BLaER1 treated with 17β-estradiol and CSF1 and Interleukin-3, amounts not matched to agents 10 nM and 100 nM (cell line): ENCODE measurements around the gene CYTH3.

Experiments
- H3K27ac ChIP-seq, 11 experiments: shearing (Covaris generic); formaldehyde crosslinking; 2 replicates each; pipeline ENCODE4 v1.8.1; 2022
- H3K27me3 ChIP-seq, 11 experiments: shearing (Covaris generic); formaldehyde crosslinking; 2 replicates each; pipeline ENCODE4 v1.8.1; 2022
- H3K36me3 ChIP-seq, 11 experiments: shearing (Covaris generic); formaldehyde crosslinking; 2 replicates each; pipeline ENCODE4 v1.8.1; 2022
- H3K4me1 ChIP-seq, 10 experiments: shearing (Covaris generic); formaldehyde crosslinking; 2 replicates each; pipeline ENCODE4 v1.8.1; 2022
- H3K4me2 ChIP-seq, 11 experiments: shearing (Covaris generic); formaldehyde crosslinking; 2 replicates each; pipeline ENCODE4 v1.8.1; 2022
- H3K4me3 ChIP-seq, 10 experiments: shearing (Covaris generic); formaldehyde crosslinking; 2 replicates each; pipeline ENCODE4 v1.8.1; 2022
- H3K9ac ChIP-seq, 11 experiments: shearing (Covaris generic); formaldehyde crosslinking; 2 replicates each; pipeline ENCODE4 v1.8.1; 2022
- H3K9me3 ChIP-seq, 11 experiments: shearing (Covaris generic); formaldehyde crosslinking; replicated peaks in 1 of 11; 2 replicates each; pipeline ENCODE4 v1.8.1; 2022
- H4K20me1 ChIP-seq, 11 experiments: shearing (Covaris generic); formaldehyde crosslinking; 2 replicates each; pipeline ENCODE4 v1.8.1; 2022
- Cebpa-rat ChIP-seq, 11 experiments: shearing (Covaris generic); IDR thresholded peaks; 2 replicates each; pipeline ENCODE4 v1.8.1; 2022

The CYTH3 gene

DNA sequence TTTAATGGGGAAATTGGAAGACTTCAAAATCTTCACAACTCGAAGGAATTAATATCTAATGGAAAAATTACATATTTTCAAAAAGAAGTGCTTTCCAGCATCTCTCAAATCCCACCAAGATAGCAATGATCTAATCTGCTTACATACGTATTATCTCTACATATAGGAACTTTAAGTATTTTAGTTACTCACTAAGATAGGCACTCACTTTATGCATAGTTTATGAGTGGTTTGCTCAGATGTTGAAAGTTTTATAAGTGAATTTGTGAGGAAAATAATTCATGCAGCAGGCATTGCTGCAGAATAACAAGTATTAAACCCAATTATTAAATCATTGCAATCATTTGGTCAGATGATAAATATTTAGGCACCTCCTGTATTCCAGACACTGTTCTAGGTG is 2.3 kb upstream of the CYTH3 start:
- peaks cover 0 to 4% (median 0%) of the 10 kb centered on the region in 11 experiments; a peak in 2 of 22 replicates for H3K27me3 ChIP-seq

DNA sequence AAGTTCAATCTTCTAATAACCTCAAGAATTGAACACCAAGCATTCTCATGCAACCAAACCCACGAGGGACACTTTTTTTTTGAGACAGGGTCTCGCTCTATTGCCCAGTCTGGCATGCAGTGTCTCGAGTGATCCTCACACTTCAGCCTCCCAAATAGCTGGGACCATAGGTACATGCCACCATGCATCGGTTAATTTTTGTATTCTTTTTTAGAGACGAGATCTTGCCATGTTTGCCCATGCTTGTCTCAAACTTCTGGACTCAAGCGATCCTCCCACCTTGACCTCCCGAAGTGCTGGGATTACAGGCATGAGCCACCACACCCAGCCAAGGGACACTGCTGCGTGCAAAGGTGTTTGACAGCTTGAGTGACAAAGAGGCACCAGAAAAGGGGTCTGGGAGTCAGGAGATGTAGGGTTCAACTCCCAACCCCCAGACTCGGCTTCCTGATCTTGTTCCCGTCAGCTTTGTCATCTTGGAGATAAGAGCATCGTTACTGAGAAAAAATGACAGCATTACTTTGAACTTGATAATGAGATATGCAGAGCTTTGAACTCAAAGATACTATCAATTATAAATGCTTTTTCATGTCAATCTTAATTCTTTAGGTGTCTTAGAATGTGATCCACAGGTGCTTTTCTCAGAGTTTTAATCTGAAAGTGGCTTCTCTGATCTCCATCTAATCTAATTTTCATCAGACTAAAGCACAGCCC is 1.6 kb upstream of the CYTH3 start:
- Histone ChIP-seq H3K4me2 (no peak overlapping the region), H3K36me3 (no peaks in the 10 kb centered on the region), H3K27ac (no peak overlapping the region)

More for the DNA sequence above, 2.3 kb upstream of the CYTH3 start:
- no peak for TF ChIP-seq Cebpa-rat (IDR thresholded peaks at IDR 0.05)
- Histone ChIP-seq H3K27ac (no peak overlapping the region), H3K4me2 (no peak overlapping the region), H4K20me1 (peaks cover 0 to 22% (median 14%) of the 10 kb centered on the region in 11 experiments; a peak in 14 of 22 replicates), H3K4me1 (peaks cover 5 to 54% (median 31%) of the 10 kb centered on the region in 10 experiments), H3K36me3 (no peaks in the 10 kb centered on the region), H3K9me3 (no peaks in the 10 kb centered on the region), H3K9ac (no peak overlapping the region), H3K4me3 (no peak overlapping the region)

DNA sequence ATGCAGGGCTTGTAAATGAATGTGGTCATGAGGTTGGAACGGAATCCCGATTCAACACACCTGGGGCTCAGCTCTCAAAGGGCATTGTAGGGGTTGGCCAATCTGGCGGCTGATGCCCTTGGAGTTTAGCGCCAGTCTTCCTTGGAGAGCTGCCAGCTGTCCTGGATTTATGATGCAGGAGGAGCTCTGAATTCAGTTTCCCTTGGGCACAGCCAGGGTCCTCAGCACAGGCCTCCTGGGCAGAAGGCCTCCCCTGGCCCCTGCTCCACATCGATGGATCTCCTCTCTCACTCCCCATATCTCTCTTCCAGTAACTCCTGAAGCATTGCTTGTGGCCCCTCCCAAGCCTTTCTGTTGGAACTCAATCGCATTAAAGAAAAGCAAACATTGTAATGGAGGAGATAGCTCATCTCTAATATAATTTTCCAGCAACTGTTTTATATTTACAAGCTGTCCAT is 985 bp upstream of the CYTH3 start:
- peaks cover 17 to 58% (median 42%) of the 10 kb centered on the region in 10 experiments for H3K4me1 ChIP-seq

More for the DNA sequence above, 1.6 kb upstream of the CYTH3 start:
- H3K4me3 ChIP-seq = no peak overlapping the region
- peaks cover 1 to 29% (median 20%) of the 10 kb centered on the region in 11 experiments; a peak in 15 of 22 replicates for H4K20me1 ChIP-seq
- H3K9ac ChIP-seq = no peak overlapping the region
- peaks cover 11 to 56% (median 36%) of the 10 kb centered on the region in 10 experiments for H3K4me1 ChIP-seq
- TF ChIP-seq Cebpa-rat (IDR thresholded peaks at IDR 0.05) = no peak
- H3K9me3 ChIP-seq = no peaks in the 10 kb centered on the region
- H3K27me3 ChIP-seq = peaks cover 0 to 4% (median 0%) of the 10 kb centered on the region in 11 experiments; a peak in 2 of 22 replicates

DNA sequence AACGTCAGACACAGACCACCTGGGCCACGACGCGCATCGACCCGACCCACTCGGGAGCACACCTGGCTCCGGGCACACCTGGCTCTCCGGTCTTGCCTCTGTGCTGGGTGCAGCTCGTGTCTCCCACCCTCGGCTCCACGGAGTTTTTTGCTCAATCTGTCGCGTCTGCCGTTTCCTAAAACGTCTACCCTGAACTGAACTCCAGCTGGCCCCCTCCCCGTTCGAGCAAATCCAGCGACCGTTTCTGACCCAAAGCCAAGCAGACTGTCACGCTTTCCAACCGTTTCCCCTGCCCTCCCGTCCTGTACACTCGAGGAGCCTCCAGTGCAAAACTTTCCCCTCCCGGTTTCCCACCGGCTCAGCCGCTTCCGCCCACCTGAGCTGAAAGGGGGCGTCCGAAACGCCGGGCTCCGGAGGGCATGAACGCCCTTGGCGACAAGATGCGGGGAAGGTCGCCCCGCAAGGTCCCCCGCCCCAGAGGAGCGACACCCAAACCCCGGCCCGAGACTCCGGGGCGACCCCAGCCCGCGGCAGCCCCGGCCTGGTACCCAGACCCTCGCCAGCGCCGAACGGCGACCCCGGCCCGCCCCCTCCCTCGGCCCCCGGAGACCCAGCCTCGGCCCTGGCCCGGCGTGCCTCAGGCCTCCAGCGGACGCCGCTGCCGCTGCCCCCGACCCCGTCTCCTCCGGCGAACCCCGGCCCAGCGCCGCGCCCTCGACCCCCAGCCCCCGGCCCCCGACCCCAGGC is 557 bp downstream of the CYTH3 start:
- H3K4me1 ChIP-seq = peaks cover 19 to 48% (median 38%) of the 10 kb centered on the region in 10 experiments
- peak overlapping the region; percentile 77 to 91 (median 86) for H3K9ac ChIP-seq
- peak overlapping the region; percentile 46 to 79 (median 71); a peak in 21 of 22 replicates for H3K27ac ChIP-seq
- no peaks in the 10 kb centered on the region for H3K36me3 ChIP-seq
- peaks cover 4 to 51% (median 27%) of the 10 kb centered on the region in 11 experiments; a peak in 16 of 22 replicates for H4K20me1 ChIP-seq
- peaks cover 0 to 4% (median 0%) of the 10 kb centered on the region in 11 experiments; a peak in 2 of 22 replicates for H3K27me3 ChIP-seq
- peak overlapping the region; percentile 95 to 100 (median 99) for H3K4me2 ChIP-seq
- H3K4me3 ChIP-seq = peak overlapping the region; percentile 78 to 93 (median 86)
- TF ChIP-seq Cebpa-rat (IDR thresholded peaks at IDR 0.05) = no peak
- no peaks in the 10 kb centered on the region for H3K9me3 ChIP-seq

More for the DNA sequence above, 985 bp upstream of the CYTH3 start:
- no peaks in the 10 kb centered on the region for H3K9me3 ChIP-seq
- peaks cover 4 to 36% (median 23%) of the 10 kb centered on the region in 11 experiments; a peak in 15 of 22 replicates for H4K20me1 ChIP-seq
- H3K36me3 ChIP-seq = no peaks in the 10 kb centered on the region
- H3K4me3 ChIP-seq = no peak overlapping the region
- H3K4me2 ChIP-seq = peak overlapping the region; percentile 66 to 95 (median 86); a peak in 15 of 22 replicates
- no peak for TF ChIP-seq Cebpa-rat (IDR thresholded peaks at IDR 0.05)
- H3K9ac ChIP-seq = no peak overlapping the region
- H3K27me3 ChIP-seq = peaks cover 0 to 4% (median 0%) of the 10 kb centered on the region in 11 experiments; a peak in 2 of 22 replicates
- no peak overlapping the region for H3K27ac ChIP-seq

DNA sequence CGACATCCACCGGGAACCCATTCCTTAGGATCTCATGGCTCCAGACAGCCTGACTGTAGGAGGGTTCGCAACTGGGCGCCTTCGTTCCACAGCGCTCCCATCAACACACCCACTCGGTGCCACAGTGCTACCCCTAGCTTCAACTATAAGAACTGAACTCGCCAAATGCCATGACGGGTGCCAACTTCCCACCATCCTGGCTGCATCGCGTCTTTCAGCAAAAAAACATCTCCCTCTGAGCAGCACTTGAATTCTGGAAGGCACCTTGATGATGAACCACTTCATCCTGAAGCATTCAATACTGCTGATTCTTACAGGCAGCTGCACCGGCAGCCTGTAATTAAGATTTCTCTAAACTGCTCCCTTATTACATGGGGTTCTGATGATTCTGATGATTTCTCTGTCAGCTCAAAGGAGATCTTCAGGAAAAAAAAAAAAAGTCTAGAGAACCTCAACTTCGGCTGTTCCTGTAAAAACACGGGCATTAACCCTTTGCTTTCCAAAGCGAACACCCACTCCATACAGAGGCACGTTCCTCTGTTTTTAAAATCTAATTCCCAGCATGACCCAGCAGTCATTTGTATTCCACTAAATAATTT is 1.3 kb downstream of the CYTH3 start:
- H3K4me2 ChIP-seq = peak overlapping the region; percentile 95 to 100 (median 99)
- H3K9me3 ChIP-seq = no peaks in the 10 kb centered on the region
- no peaks in the 10 kb centered on the region for H3K36me3 ChIP-seq
- H3K27ac ChIP-seq = peak overlapping the region in 10 of 11 experiments; percentile 61 to 79 (median 72); a peak in 14 of 22 replicates
- H4K20me1 ChIP-seq = peaks cover 4 to 58% (median 27%) of the 10 kb centered on the region in 11 experiments; a peak in 16 of 22 replicates
- peaks cover 25 to 46% (median 39%) of the 10 kb centered on the region in 10 experiments for H3K4me1 ChIP-seq
- no peak for TF ChIP-seq Cebpa-rat (IDR thresholded peaks at IDR 0.05)
- peaks cover 0 to 4% (median 0%) of the 10 kb centered on the region in 11 experiments; a peak in 2 of 22 replicates for H3K27me3 ChIP-seq
- peak overlapping the region; percentile 77 to 91 (median 86) for H3K9ac ChIP-seq
- peak overlapping the region; percentile 78 to 93 (median 86) for H3K4me3 ChIP-seq

DNA sequence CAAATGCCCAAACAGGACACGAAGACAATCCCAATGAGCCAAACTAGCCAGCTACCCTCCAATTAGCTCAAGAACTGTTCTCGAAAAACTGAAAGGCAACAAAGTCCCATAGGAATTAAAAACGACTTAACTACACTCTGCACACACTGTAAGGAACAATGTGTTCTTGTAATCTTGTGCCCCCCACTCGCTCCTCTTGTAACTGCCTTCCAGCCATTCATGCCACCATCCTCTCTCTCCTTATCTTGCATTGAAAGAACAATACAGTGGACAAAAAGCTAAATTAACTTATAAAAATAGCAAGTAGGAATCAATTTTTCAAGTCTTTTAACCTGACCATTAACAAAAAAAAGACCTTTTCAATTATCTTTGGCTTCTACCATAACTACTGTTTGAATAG is 2.9 kb downstream of the CYTH3 start:
- no peak overlapping the region for H3K9ac ChIP-seq
- no peak for TF ChIP-seq Cebpa-rat (IDR thresholded peaks at IDR 0.05)
- H3K27ac ChIP-seq = no peak overlapping the region
- H3K36me3 ChIP-seq = no peaks in the 10 kb centered on the region
- H3K27me3 ChIP-seq = peaks cover 0 to 4% (median 0%) of the 10 kb centered on the region in 11 experiments; a peak in 2 of 22 replicates
- peaks cover 25 to 50% (median 39%) of the 10 kb centered on the region in 10 experiments for H3K4me1 ChIP-seq
- H3K9me3 ChIP-seq = no peaks in the 10 kb centered on the region
- H3K4me2 ChIP-seq = peak overlapping the region; percentile 26 to 95 (median 43); a peak in 18 of 22 replicates
- no peak overlapping the region for H3K4me3 ChIP-seq
- peaks cover 4 to 66% (median 27%) of the 10 kb centered on the region in 11 experiments; a peak in 16 of 22 replicates for H4K20me1 ChIP-seq

DNA sequence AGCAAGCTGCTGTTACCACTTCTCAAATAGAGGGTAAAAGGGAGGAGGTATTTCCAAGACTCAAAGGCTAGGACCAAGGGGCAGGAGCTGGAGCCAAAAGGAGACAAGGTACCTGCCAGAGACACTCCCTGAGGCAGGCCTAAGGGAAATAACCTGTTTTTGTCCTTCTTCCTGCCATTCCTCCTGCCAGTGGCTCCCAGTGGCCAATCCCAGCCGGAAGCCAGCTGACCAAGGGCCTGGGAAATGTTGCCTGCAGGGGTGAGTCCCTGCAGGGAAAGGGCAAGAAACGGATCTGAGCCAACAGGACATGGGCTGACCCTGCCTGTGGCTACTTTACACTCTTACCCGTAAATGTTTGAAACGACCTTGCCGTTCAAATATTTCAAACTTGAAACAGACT is 3.5 kb downstream of the CYTH3 start:
- Histone ChIP-seq H3K4me1 (peaks cover 25 to 50% (median 39%) of the 10 kb centered on the region in 10 experiments), H3K36me3 (no peaks in the 10 kb centered on the region), H3K27me3 (peaks cover 0 to 4% (median 0%) of the 10 kb centered on the region in 11 experiments; a peak in 2 of 22 replicates), H4K20me1 (peaks cover 4 to 70% (median 28%) of the 10 kb centered on the region in 11 experiments; a peak in 16 of 22 replicates), H3K9me3 (no peaks in the 10 kb centered on the region), H3K4me3 (no peak overlapping the region), H3K9ac (no peak overlapping the region), H3K27ac (no peak overlapping the region), H3K4me2 (peak overlapping the region; percentile 26 to 95 (median 43); a peak in 18 of 22 replicates)
- no peak for TF ChIP-seq Cebpa-rat (IDR thresholded peaks at IDR 0.05)
